NCI-H748 (cell line): ENCODE results near the gene CYP2B6.
"Not testable (repeated sequence)": the region's sequence is repeated elsewhere in the genome, so short reads cannot be mapped to it uniquely, and the experiment has no call there.

Experiments
- DNase-seq: peaks from one replicate; lab custom pipeline; 2025; ENCODE audit not compliant: unreplicated experiment; lab: John Stamatoyannopoulos, UW

CYP2B6 gene

DNA sequence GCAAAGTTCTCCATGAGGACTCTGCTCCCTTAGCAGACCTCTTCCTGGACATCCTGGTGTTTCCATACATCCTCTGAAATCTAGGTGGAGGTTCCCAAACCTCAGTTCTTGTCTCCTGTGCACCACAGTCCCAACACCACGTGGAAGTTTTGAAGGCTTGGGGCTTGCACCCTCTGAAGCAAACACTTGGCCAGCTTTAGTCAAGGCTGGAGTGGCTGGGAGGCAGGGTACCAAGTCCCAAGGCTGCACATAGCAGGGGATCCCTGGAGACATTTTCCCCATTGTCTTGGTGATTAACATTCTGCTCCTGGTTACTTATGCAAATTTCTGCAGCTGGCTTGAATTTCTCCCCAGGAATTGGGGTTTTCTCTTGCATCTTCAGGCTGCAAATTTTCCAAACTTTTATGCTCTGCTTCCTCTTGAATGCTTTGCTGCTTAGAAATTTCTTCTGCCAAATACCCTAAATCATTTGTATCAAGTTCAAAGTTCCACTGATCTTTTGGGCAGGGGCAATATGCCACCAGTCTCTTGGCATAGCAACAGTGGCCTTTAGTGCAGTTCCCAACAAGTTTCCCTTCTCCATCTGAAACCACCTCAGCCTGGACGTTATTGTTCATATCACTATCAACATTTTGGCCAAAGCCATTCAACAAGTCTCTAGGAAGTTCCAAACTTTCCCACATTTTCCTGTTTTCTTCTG is 10.2 kb upstream of the CYP2B6 start:
- not testable (repeated sequence) for DNase-seq

DNA sequence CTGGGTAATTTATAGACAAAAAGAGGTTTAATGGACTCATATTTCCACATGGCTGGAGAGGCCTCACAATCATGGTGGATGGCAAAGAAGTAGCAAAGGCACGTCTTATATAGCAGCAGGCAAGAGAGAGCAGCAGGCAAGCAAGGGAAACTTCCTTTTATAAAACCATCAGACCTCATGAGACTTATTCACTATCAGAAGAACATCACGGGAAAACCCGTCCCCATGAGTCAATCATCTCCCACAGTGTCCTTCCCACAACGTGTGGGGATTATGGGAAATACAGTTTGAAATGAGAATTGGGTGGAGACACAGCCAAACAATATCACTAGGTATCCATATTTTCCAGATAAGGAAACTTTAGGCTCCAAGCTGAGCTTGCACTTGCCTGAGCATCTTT is 9.5 kb upstream of the CYP2B6 start:
- no peak for DNase-seq

DNA sequence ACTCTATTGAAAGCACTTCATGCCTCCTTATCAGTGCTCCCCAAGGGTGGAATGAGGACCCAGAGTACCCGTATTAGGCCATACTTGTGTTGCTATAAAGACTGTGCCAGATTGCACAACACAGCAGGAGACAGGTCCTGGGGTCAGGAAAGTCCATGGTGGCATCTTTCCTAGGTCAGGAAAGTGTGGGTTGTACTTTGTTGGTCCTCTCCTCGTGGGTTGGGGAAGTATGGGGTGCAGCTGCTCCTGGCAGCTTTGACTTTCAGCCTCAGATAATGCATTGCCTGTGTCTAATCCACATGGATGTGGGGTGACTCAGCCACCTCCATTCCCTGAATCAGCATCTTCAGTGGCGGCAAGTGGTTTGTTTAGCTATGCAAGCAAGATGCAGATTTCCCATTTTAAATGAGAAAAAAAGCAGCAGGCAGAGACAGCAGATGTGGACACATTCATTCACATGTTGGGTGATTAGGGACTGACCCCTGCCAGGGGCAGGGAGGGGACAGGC is 8.4 kb upstream of the CYP2B6 start:
- DNase-seq: no peak

DNA sequence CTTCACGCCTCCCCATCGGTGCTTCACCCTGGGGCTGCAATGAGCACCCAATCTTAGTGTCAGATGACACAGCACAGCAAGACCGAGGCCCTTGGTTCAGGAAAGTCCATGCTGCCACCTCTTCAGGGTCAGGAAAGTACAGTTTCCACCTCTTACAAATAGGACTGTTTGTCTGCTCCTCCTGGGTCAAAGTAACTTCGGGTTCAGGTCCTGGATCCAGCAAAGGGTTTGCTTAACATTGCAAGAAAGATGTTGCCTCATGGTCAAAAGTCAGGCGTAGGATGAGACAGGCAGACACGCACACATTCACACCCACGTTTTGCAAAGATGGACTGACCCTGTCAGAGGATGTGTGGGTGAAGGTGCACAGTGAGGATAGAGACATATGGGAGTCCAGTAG is 1.6 kb upstream of the CYP2B6 start:
- DNase-seq: no peak

DNA sequence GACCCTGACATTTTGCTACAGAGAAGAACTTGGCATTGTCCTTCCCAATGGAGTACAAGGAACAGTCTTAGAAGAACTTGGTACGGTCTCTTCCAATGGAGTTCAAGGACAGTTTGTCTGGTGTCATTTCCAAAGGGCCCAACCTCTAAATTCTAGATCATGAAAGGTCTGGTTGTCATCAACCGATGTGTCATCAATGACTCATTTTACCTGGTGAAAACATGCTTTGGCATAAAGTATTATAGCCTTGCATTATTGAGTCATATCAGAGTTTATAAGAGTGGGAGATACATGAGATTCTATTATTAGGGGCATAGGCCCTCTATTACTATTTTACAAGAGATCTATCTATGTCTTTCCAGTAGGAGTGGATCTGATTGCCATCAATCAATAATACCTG is 4.3 kb downstream of the CYP2B6 start:
- no peak for DNase-seq

DNA sequence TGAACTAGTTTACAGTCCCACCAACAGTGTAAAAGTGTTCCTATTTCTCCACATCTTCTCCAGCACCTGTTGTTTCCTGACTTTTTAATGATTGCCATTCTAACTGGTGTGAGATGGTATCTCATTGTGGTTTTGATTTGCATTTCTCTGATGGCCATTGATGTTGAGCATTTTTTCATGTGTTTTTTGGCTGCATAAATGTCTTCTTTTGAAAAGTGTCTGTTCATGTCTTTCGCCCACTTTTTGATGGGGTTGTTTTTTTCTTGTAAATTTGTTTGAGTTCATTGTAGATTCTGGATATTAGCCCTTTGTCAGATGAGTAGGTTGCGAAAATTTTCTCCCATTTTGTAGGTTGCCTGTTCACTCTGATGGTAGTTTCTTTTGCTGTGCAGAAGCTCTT is 7.9 kb downstream of the CYP2B6 start:
- DNase-seq: not testable (repeated sequence)

DNA sequence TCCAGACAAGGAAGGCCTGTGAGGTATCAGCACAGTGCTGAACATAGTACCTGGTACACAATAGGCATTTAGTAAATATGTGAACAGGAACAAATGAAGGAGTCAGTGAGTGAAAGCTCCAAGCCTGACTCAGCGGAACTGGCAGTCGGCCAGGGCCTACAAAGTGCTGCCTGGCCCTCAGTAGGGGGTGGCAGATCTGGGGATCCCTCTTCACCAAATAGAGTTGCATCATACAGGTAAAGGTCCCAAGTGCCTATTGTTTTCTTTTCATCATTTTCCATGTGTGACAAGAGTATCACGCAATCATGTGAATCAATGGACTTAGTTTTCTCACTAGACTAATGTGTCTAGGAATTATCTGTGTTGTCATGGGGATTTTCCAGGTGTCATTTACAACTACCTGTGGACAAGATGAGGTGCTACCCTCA is 9.2 kb downstream of the CYP2B6 start:
- DNase-seq: no peak

DNA sequence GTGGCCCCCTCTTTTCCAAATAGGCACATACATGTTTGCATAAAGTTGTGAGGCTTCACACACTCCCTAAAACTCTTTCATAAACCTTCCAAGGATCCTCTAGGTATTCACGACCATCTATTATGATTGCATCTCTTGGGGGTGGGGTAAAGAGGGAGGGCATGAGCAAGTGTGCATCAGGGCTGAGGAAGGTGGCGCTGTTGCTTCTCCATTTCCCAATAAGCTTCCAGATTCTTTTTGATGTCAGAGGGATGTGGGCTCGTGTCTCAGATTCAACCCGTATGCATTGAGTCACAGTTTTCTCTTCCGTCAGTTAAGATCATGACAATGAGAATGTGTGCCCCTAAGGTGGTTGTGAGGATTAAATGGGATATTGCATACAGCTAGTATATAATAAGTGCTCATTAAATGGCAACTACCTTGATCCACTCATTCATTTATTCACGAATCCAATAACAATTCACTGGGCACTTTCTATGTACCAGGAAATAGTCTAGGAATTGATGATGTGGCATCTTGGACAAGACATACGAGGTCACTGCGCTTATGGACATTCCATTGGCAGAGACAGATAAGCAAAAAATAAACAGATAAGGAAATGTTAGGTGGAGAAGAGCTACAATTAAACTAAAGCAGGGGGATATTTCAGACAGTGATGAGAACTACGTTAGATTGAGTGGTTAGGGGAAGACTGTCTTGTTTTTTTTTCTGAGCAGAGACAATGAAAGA is 10.3 kb downstream of the CYP2B6 start:
- no peak for DNase-seq

DNA sequence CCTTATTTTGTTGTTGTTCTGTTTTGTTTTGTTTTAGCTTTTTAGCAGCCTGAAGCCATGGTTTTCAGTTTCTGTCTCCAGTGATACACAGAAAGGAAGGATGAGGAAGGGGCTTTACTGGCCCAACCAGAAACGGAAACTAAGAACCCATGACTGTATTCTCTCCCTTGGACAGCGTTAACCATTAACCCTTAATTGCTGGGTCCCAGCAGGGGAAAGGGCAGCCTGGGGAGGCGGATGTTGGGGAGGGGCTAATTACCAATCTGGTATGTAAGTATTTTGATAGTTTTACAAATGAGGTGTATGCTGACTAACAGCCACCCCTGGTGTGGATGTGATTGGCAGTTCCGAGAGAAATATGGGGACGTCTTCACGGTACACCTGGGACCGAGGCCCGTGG is 12.6 kb downstream of the CYP2B6 start:
- not testable (repeated sequence) for DNase-seq

DNA sequence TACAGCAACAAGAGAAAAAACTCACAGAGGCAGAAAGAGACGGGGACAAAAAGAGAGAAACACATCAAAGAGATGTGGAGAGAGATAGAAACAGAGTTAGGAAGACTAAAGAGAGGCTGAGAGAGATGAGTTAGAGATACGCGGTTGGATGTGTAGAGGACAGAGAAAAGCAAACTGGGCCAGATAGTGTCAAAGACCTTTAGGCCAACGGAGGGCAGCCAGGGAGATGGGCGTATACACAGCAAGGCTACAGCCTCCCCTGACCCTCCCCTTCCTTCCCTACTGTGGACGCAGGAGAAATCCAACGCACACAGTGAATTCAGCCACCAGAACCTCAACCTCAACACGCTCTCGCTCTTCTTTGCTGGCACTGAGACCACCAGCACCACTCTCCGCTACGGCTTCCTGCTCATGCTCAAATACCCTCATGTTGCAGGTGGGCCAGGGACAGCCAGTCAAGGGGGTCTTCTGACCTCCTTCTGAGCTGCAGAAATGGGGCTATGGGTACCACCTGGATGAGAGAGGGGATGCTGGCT is 18.7 kb downstream of the CYP2B6 start:
- no peak for DNase-seq

DNA sequence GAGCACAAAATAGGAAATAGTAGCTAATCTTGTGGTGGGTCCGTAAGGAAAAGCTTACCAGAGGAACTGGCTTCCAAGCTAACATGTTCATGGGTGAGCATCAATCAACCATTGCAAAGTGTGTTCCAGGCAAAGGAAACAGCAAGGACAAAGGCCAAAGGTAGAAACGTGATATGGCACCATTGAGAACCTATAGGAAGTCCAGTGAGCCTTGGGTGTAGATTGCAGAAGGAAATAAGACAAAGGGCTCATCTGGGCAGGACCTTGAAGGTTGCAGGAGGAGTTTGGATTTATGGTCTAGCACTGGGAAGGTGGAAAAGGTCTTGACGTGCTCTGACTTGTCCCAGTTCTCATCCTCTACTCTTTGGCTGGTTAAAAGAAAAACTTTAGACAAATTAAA is 22.3 kb downstream of the CYP2B6 start:
- no peak for DNase-seq

DNA sequence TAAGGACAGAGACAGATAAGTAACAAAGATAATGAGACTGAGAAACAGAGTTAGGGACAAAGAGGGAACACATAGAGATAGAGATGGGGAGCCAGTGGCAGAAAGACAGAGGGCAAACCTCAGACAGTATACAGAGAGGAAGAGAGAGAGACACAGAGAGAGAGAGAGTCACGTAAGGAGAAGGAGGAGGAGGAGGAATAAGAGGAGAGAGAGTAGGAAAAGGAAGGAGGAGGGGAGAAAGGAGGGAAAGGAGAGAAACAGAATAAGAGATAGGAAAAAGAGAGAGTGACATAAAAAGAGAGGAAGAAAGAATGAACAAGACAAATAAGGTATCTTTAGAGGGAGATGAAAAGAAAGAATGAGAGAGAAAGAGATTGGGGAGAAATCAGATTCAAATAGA is 23.6 kb downstream of the CYP2B6 start:
- DNase-seq: no peak

DNA sequence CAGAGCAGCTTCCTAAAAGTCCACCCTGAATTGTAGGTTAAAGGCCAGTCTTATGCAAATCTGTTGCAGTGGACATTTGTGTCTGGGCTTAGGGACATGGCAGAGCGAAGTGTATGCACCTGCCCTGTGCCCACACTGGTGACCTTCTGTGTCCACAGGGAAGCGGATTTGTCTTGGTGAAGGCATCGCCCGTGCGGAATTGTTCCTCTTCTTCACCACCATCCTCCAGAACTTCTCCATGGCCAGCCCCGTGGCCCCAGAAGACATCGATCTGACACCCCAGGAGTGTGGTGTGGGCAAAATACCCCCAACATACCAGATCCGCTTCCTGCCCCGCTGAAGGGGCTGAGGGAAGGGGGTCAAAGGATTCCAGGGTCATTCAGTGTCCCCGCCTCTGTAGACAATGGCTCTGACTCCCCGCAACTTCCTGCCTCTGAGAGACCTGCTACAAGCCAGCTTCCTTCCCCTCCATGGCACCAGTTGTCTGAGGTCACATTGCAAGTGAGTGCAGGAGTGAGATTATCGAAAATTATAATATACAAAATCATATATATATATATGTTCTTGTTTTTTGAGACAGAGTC is 25.5 kb downstream of the CYP2B6 start:
- no peak for DNase-seq

DNA sequence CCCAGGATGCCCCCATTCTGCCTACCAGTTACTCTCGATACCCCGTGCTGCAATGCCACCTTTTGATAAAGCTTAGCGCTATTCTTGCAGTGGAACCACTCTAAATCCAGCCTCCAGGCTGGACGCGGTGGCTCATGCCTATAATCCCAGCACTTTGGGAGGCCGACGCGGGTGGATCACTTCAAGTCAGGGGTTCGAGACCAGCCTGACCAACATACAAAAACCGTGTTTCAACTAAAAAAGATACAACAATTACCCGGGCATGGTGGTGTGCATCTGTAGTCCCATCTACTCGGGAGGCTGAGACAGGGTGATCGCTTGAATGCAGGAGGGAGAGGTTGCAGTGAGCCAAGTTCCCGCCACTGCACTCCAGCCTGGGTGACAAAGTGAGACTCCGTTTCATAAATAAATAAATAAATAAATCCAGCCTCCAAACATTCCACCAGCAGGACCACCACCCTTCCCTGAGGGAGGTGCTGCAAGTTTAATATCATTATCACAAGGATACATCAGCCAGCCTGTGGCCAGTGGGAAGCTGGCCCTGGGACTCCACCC is 27.7 kb downstream of the CYP2B6 start:
- DNase-seq: no peak

DNA sequence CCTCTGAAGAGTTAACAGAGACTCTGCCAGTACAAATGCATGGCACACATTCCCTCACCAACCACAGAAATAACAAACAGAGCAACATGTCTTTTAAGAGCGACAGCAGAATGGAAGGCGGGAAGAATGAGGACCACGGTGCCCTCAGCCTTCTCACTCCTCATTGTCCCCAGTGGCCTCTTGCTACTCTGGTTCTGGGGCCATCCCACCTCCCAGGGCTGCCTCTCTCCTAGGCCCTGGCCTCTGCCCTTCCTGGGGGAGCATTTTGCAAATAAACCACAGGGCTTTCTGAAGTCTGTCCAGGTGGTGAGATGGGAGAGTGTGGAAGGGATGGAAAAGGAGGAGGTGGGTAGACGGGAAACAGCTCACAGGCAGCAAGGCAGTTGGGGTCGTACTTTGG is 28.3 kb downstream of the CYP2B6 start:
- no peak for DNase-seq

DNA sequence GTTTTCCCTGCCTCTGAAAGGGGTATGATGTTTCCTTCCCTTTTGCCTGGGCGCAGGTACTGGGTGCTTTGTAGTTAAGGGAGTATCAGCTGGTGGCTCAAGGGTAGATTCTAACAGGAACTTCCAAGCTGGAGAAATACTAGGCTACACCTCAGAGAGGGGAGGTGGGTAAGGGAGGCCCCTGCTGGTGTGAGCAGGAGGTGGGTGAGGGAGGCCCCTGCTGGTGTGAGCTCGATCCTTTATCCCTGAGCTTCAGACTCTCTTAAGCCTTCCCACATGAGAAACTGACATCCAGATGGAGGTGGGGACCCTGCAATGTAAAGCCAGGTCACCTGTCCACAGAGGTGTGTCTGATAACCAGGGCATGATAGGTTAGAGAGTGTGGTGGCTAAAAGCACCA is 32.1 kb downstream of the CYP2B6 start:
- no peak for DNase-seq

DNA sequence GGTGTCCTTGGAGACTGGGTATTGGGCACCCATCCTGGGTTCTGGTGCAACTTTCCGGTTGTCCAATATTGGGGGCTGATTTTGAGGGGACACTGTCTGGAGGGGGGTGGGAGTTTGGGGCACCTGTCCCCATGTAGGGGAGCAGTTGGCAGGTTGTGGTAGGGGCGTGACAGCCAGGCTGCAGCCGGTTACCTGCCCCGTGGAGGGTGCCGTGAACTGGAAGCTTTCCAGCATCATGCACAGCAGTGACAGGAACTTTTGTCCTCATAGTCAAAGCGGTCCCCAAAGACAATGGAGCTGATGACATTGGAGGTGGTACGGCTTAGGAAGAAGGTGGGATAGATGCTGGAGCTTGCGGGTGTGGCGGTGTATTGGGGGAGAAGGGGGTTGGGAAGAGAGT is 34.3 kb downstream of the CYP2B6 start:
- DNase-seq: no peak

DNA sequence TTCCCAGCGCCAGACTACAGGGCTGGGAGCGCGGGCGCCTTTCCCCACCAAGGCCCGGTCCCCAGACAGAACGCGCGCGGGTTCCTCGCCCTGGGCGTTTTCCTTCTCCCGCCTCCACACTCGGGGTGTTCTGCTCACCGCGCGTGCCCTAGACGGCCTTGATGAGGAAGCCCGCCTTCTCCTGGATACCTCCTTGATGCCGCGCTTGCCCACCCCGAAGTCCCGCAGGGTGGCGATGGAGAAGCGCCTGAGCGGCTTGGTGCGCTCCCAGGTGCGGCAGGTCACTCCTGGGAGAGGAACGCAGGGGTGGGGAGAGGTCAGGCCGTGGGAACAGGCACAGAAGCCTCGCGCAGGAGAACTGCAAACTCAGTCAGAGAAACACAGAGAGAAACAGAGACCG is 34.8 kb downstream of the CYP2B6 start:
- no peak for DNase-seq

DNA sequence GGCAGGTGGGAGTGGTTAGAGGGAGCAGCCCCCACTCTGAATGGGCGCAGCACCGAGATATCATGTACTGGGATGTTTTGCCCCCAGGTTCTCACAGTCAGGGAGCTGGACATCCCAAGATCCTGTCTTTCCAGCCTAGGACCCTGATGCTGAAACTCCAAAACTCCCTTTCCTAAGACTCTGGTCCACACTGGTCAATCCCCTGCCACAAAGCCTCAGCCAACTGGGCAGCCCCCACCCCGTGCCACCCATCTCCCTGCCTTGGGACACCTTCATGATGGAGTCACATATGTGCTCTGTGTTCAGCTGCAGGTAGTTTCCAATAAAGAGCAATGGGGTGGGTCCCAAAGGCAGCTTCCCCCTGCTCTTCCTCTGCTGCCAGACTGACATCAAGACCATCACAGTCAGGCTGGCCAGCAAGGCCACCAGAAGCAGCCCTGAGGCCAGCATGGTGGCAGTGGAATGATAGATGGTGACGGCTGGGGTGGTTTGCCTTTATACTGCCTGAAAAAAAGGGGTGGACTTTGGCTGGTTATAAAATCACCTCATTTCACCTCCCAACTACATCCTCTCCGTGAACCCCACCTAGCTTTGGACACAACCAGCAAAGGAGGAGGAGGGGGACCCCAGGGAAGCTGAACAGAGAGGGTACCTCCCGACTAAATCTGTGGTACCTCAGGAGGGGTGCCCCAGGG is 36.3 kb downstream of the CYP2B6 start:
- no peak for DNase-seq

DNA sequence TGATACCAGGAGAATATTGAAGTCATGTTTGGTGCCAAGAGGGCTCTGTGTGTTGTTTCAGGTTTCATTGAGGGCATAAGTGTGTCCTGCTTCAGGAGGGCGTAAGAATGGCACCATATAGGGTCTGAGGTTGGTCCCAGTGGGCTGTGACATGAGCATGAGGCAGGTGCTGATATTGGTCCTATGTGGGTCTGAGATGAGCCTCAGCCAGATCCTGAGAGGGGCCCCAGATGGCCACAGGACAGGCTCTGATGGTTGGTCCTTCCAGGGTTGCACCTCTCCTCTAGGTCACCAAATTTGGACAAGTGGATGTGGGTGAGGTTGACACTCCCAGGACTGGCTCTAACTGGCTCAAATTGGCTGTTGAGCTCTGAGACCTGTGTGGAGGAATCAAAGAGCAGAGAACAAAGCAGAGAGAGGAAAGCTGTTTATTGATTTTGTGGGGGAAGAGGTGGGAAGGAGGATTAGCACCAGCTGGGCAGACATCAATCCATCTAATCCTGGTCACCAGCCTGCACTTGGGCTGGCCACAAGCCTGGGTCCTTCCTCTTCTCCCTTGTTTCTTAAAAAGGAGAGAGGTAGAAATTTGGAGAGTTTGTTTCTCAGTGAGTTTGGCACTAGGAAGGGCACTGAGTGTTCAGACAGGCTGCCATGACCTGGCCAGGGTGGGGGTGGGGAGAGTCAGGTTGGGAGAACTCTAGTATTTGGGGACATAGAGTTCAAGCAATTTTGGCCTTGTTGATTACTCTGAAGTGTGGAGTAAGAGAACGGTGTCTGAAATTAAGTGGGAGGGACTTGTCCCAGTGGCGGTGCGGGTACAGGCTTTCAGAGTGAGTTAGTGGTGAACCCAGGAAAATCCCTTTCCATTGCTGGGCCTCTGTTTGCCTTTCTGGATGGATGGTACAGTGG is 38.7 kb downstream of the CYP2B6 start:
- no peak for DNase-seq
